Thyroid gland (tissue), 4 donors: ENCODE data around the gene GPC6. TPM values are rescaled to one million over a fixed set of nuclear protein-coding genes. Genes with fewer than 3 reads are reported as not detected.

Experiments used
- DNase-seq, 2 donors: peaks; one replicate each; pipeline ENCODE4 v3.0.0-alpha.2; 2019
- H3K27ac ChIP-seq, 3 donors: fragments of 200-600 bp; sonication (generic); 1 replicate in 2 of 3; 2 replicates in 1 of 3; pipeline ENCODE4 v1.5.1; 2016 to 2019; ENCODE audit warnings: mild to moderate bottlenecking in 1 of 3, moderate library complexity in 1 of 3
- H3K27me3 ChIP-seq: fragments of 200-600 bp; sonication (generic); one replicate; pipeline ENCODE4 v1.5.1; 2019
- H3K36me3 ChIP-seq, 2 donors: fragments of 200-600 bp; sonication (generic); one replicate each; pipeline ENCODE4 v1.5.1; 2016 to 2019
- H3K4me1 ChIP-seq, 2 donors: fragments of 200-600 bp; sonication (generic); one replicate each; pipeline ENCODE4 v1.5.1; 2017 to 2019
- H3K4me3 ChIP-seq, 3 donors: fragments of 200-600 bp; sonication (generic); replicated peaks in 1 of 3; 1 replicate in 2 of 3; 2 replicates in 1 of 3; pipeline ENCODE4 v1.5.1; 2016; ENCODE audit warnings: mild to moderate bottlenecking in 1 of 3
- H3K9me3 ChIP-seq: fragments of 200-600 bp; sonication (generic); one replicate; pipeline ENCODE4 v1.5.1; 2017
- POLR2A ChIP-seq, 2 donors: fragments of 450-650 bp; IDR thresholded peaks; one replicate each; pipeline ENCODE4 v1.6.1; 2017; ENCODE audit warnings: antibody characterized with exemption in 2 of 2, mild to moderate bottlenecking in 2 of 2, moderate library complexity in 1 of 2
- WGBS, 2 donors: methylation state at CpG; one replicate each; pipeline ENCODE4 v1.1.5; 2017; 5-methylcytosine and 5-hydroxymethylcytosine counted together
- intact Hi-C: fragments of 100-400 bp; cut with DNase I; formaldehyde crosslinking; loops from one replicate; pipeline ENCODE4 v1.15.1; 2023
- total RNA-seq, 4 donors: library from RNA; depleted of rRNA; stranded (reverse); fragments of >200 nt; gene quantifications; one replicate each; pipeline ENCODE4 v1.2.3, GENCODE V29; 2016
- TF ChIP-seq, protein P1 (sequence below), 6 experiments: fragments of 200-600 bp in 3 of 6; fragments of 450-650 bp in 3 of 6; sonication (generic) in 3 of 6; IDR thresholded peaks; one replicate each; pipeline ENCODE4 v1.5.1; 2016 to 2019; ENCODE audit warnings: antibody characterized with exemption in 6 of 6, mild to moderate bottlenecking in 2 of 6, inconsistent platforms in 1 of 6, moderate library complexity in 1 of 6

GPC6 gene
- total RNA-seq, 4 donors from 2014 or later: 2.8 to 13.4 (median 7.5) TPM

DNA sequence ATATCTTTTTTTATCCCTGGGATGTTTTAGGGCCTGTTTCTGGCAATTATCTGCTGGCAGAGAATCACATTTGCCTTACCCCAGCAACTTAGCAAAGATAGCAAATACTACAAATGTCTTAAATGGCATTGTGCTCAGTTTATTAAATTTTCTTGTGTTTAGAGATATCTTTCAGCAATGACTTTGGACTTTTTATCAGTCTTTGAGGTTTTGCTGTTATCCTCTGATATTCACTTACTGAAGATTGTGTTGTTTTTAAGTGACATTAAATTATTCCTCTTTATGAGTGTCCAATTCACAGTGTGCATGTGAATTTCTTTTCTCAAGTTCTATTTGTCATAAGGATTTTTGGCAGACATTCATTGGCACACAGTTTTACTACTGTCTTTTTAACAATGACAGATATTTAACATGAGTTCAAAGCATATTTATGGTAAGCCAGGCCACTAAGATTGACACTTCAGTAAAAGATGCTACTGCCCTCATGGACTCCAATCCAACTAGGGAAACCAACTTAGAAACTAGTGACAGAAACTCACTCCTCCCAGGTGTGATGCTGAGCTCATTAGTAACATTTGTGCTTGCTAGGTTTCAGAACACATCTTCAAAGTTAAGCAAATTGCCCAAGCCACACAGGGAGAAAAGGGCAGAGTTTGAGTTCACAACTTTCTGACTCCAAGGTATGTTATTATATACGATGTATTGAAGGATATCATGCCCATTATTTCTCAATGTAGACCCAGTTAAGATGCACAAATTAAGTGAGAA, 481.9 kb downstream of the GPC6 start:
- Histone ChIP-seq H3K4me3 (no peak overlapping the region), H3K36me3 (no peaks in the 10 kb centered on the region), H3K27ac (no peak overlapping the region), H3K27me3 (no peaks in the 10 kb centered on the region), H3K4me1 (no peaks in the 10 kb centered on the region), H3K9me3 (no peaks in the 10 kb centered on the region)
- TF ChIP-seq, protein P1, sequence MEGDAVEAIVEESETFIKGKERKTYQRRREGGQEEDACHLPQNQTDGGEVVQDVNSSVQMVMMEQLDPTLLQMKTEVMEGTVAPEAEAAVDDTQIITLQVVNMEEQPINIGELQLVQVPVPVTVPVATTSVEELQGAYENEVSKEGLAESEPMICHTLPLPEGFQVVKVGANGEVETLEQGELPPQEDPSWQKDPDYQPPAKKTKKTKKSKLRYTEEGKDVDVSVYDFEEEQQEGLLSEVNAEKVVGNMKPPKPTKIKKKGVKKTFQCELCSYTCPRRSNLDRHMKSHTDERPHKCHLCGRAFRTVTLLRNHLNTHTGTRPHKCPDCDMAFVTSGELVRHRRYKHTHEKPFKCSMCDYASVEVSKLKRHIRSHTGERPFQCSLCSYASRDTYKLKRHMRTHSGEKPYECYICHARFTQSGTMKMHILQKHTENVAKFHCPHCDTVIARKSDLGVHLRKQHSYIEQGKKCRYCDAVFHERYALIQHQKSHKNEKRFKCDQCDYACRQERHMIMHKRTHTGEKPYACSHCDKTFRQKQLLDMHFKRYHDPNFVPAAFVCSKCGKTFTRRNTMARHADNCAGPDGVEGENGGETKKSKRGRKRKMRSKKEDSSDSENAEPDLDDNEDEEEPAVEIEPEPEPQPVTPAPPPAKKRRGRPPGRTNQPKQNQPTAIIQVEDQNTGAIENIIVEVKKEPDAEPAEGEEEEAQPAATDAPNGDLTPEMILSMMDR (IDR thresholded peaks at IDR 0.05): no peak
- TF ChIP-seq POLR2A (IDR thresholded peaks at IDR 0.05): no peak
- intact Hi-C loops: no loop called here
- no peak for DNase-seq
- WGBS, 2 donors: 85 to 92% methylated on average over 1 of the region's 1 CpG

DNA sequence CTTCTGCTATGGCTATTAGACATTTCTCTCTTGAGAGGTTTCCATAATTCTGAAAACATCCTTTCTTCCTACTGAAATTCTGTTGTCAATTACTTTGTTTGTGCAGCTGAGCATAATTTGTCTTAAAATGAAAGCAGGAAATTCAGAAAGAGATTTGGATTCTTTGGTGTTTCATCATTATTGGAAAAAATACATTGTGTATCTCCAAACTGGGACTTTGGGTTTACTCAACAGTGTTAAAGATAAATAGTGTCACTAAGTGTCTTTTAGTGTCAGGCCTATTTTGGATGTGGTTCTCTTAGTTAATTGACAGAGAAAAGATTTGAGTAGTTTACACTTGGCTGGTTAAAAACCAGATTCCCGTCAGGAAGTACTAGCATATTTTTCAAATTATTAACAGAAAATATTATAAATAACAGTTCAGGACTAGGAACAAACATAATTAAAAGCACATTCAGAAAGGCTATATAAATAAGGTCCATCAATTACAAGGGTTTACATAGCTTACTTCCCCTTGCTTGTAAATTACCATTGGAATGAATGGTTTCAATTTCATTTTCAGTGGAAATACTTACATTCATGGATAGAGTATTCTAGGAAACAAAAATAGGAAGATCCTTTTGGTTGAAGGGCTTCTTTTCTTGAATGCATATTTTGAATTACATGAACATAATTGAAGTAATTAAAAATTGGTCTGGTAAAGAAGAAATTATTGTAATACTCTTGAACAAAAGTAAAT, 483.1 kb downstream of the GPC6 start:
- intact Hi-C loops: no loop called here
- no peak for DNase-seq
- TF ChIP-seq, protein P1 (IDR thresholded peaks at IDR 0.05): no peak
- TF ChIP-seq POLR2A (IDR thresholded peaks at IDR 0.05): no peak
- H3K36me3 ChIP-seq: no peaks in the 10 kb centered on the region
- 0% methylated on average over 1 of the region's 1 CpG for WGBS, 2 donors
- H3K27ac ChIP-seq: no peak overlapping the region
- H3K9me3 ChIP-seq: no peaks in the 10 kb centered on the region
- no peak overlapping the region for H3K4me3 ChIP-seq
- H3K4me1 ChIP-seq: no peaks in the 10 kb centered on the region
- H3K27me3 ChIP-seq: no peaks in the 10 kb centered on the region

DNA sequence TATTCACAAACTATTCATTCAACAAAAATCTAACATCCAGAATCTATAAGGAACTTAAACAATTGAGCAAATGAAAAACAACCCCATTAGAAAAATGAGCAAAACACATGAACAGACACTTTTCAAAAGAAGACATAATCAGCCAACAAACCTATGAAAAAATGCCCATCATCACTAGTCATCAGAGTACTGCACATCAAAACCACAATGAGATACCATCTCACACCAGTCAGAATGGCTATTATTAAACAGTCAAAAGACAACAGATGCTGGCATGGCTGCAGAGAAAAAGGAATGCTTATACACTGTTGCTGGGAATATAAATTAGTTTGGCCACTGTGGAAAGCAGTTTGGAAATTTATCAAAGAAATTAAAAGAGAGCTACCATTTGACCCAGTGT, 487.6 kb downstream of the GPC6 start:
- no peak for DNase-seq

DNA sequence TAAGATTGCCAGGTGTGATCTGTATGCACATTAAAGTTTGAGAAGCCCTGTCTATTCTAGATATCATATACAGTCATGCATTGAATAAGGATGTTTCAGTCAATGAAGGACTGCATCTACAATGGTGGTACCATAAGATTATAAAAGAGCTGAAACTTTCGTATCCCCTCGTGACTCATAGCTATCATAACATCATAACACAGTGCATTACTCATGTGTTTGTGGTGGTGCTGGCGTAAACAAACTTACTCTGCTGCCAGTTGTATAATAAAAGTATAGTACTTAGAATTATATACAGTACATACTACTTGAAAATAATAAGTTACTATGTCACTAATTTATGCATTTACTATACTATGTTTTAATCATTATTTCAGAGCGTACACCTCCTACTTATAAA, 489.3 kb downstream of the GPC6 start:
- intact Hi-C loops: no loop called here
- no peak for DNase-seq
- Histone ChIP-seq H3K4me3 (no peak overlapping the region), H3K27ac (no peak overlapping the region), H3K36me3 (no peaks in the 10 kb centered on the region), H3K27me3 (no peaks in the 10 kb centered on the region), H3K9me3 (no peaks in the 10 kb centered on the region), H3K4me1 (no peaks in the 10 kb centered on the region)
- no peak for TF ChIP-seq POLR2A (IDR thresholded peaks at IDR 0.05)
- TF ChIP-seq, protein P1 (IDR thresholded peaks at IDR 0.05): no peak
- 93 to 95% methylated on average over 4 of the region's 4 CpGs for WGBS, 2 donors

More for the DNA sequence above, 487.6 kb downstream of the GPC6 start:
- no peak overlapping the region for H3K4me3 ChIP-seq
- H3K27me3 ChIP-seq: no peaks in the 10 kb centered on the region
- intact Hi-C loops: no loop called here
- TF ChIP-seq POLR2A (IDR thresholded peaks at IDR 0.05): no peak
- TF ChIP-seq, protein P1 (IDR thresholded peaks at IDR 0.05): no peak
- no peak overlapping the region for H3K27ac ChIP-seq
- H3K4me1 ChIP-seq: no peaks in the 10 kb centered on the region
- no peaks in the 10 kb centered on the region for H3K36me3 ChIP-seq
- H3K9me3 ChIP-seq: no peaks in the 10 kb centered on the region

DNA sequence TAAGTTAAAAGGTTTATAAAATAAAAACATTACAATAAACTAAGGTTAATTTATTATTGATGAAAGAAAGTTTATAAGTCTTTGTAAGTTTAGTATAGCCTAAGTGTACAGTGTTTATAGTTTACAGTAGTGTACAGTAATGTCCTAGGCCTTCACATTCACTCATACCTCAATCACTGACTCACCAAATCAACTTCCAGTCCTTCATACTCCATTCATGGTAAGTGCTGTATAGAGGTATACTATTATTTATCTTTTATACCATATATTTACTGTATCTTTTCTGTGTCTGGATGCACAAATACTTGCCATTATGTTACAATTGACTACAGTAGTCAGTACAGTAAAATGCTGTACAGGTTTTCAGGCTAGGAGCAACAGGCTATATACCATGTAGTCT, 490.0 kb downstream of the GPC6 start:
- no peak overlapping the region for H3K27ac ChIP-seq
- no peaks in the 10 kb centered on the region for H3K36me3 ChIP-seq
- H3K4me3 ChIP-seq: no peak overlapping the region
- TF ChIP-seq POLR2A (IDR thresholded peaks at IDR 0.05): no peak
- TF ChIP-seq, protein P1 (IDR thresholded peaks at IDR 0.05): no peak
- H3K27me3 ChIP-seq: no peaks in the 10 kb centered on the region
- intact Hi-C loops: no loop called here
- no peaks in the 10 kb centered on the region for H3K9me3 ChIP-seq
- DNase-seq: no peak
- no peaks in the 10 kb centered on the region for H3K4me1 ChIP-seq
